ENCODE data around the gene ZNF570. TPM values are rescaled to one million over a fixed set of nuclear protein-coding genes. Genes with fewer than 3 reads are reported as not detected.

ZNF570 gene
- total RNA-seq, 1 experiment from 2014 or later: not detected

Other genes with a start within 250 kb of the ZNF570 start
- 3.4 and 8.0 TPM in 2 replicates for gene ZNF527, start 98.3 kb upstream of the ZNF570 start, total RNA-seq (2014; rRNA removed; shearing (Covaris generic))
- 2.9 and 5.2 TPM in 2 replicates for gene ZNF569, start 1.9 kb upstream of the ZNF570 start, total RNA-seq (2014; rRNA removed; shearing (Covaris generic))
- 0.26 and 0.41 TPM in 2 replicates for gene ZNF793, start 37.6 kb downstream of the ZNF570 start, total RNA-seq (2014; rRNA removed; shearing (Covaris generic))
- gene ZNF571, start 125.4 kb downstream of the ZNF570 start, total RNA-seq (2014; rRNA removed; shearing (Covaris generic)): 1.9 and 6.2 TPM in 2 replicates
- 0.07 and 0.14 TPM in 2 replicates for gene ZNF540, start 125.5 kb downstream of the ZNF570 start, total RNA-seq (2014; rRNA removed; shearing (Covaris generic))
- 10.0 and 10.1 TPM in 2 replicates for gene ZFP30, start 186.1 kb downstream of the ZNF570 start, total RNA-seq (2014; rRNA removed; shearing (Covaris generic))

Data from A172 (cell line).